ENCODE results near the gene SAMD7.

SAMD7 gene

GRCh38 chr3:169929830-169930519 is 18.6 kb downstream of the SAMD7 start:
- no peak for DNase-seq (ENCODE audit: low read depth)
- no peak overlapping the region for H3K4me3 ChIP-seq (ENCODE audit: control insufficient read depth, low read depth, low read length)
- TF ChIP-seq CTCF (conservative IDR thresholded peaks at IDR 0.05; ENCODE audit: control insufficient read depth, insufficient read depth, low read depth, low read length): no peak

DNA sequence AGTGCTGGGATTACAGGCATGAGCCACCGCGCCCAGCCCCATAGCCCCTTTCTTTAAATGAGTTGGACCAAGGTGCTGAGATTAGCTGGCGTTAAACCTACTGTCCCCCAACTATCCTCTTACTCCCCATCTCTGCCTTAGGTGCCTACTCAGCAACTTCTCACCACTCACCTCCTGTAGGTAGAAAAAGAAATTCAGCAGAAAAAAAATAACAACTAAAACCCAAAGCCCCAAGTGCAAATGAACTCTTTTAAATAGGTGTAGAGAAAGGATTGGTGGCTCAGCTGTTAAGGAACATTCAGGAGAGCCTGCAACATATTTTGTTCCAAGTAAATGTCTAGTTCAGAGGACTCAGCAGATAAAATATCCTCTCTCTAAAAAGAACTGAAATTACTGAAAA is 19.5 kb downstream of the SAMD7 start:
- no peak overlapping the region for H3K4me3 ChIP-seq (ENCODE audit: control insufficient read depth, low read depth, low read length)
- DNase-seq (ENCODE audit: low read depth): no peak
- no peak for TF ChIP-seq CTCF (conservative IDR thresholded peaks at IDR 0.05; ENCODE audit: control insufficient read depth, insufficient read depth, low read depth, low read length)

GRCh38 chr3:169931747-169932520 is 20.6 kb downstream of the SAMD7 start:
- TF ChIP-seq CTCF (conservative IDR thresholded peaks at IDR 0.05; ENCODE audit: control insufficient read depth, insufficient read depth, low read depth, low read length): no peak
- no peak for DNase-seq (ENCODE audit: low read depth)
- no peak overlapping the region for H3K4me3 ChIP-seq (ENCODE audit: control insufficient read depth, low read depth, low read length)

DNA sequence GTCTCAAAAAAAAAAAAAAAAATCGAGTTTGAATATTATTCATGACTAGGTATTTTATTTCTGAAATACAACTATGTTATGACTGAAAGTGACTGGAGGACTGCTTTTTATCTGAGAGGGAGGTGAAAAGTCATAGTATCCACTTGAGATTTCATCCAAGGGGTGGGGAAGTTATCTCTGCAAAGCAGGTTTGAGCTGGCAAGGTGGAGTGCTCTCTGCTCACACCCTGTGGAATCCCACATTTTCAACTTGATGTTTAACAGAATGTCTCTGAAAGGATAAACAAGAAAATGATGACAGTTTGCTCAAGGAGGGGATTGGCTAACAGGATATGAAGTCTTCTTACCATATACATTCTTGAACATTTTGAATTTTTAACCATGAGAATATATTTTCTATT is 27.9 kb downstream of the SAMD7 start:
- no peak overlapping the region for H3K4me3 ChIP-seq (ENCODE audit: control insufficient read depth, low read depth, low read length)

GRCh38 chr3:169939751-169940150 is 28.4 kb downstream of the SAMD7 start:
- no peak for TF ChIP-seq CTCF (conservative IDR thresholded peaks at IDR 0.05; ENCODE audit: control insufficient read depth, insufficient read depth, low read depth, low read length)
- H3K4me3 ChIP-seq (ENCODE audit: control insufficient read depth, low read depth, low read length): no peak overlapping the region
- no peak for DNase-seq (ENCODE audit: low read depth)

More for the DNA sequence above, 27.9 kb downstream of the SAMD7 start:
- DNase-seq (ENCODE audit: low read depth): no peak
- TF ChIP-seq CTCF (conservative IDR thresholded peaks at IDR 0.05; ENCODE audit: control insufficient read depth, insufficient read depth, low read depth, low read length): no peak

DNA sequence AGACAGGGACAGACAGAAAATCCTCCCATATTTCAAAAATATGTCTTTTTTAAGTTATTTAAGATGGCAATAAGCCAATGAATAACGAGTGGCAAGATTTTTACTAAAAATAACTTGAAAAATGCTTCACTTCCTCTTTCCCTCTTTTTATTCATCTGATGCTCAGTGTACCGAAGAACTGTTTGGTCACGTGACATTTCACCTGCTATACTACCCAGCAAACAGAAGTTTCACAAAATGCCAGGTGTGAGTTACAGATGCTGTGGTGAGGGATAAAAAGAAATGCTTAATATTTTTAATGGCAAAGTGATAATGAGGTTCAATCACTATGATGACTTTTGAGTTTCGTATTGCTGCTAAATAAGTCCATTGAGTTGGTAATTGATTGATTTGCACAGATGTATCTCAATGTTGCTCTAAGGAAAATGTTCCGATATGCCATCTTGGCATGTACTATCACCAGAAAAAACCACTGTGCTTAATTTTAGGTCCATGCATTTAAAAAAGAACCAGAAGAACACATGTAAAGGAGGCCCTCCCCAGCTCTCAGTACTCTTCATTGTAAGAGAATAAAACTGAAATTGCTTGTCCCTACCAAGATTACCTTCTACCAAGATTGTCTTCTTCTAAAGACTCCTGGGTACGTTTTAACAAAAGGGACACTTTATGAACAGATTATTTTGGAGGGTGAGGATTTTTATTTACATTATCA is 29.3 kb downstream of the SAMD7 start:
- DNase-seq (ENCODE audit: low read depth): no peak
- no peak for TF ChIP-seq CTCF (conservative IDR thresholded peaks at IDR 0.05; ENCODE audit: control insufficient read depth, insufficient read depth, low read depth, low read length)
- H3K4me3 ChIP-seq (ENCODE audit: control insufficient read depth, low read depth, low read length): no peak overlapping the region

All from fibroblast of mammary gland (primary cell).